NCI-H2029 treated with DMSO at 0.1 percent for 48 hours (cell line): ENCODE measurements around the gene EPB41L1.
A peak's percentile ranks its signal among the peaks of the same experiment; 100 is the strongest.
"Not testable (repeated sequence)": the region's sequence is repeated elsewhere in the genome, so short reads cannot be mapped to it uniquely, and the experiment has no call there.

Experiments
- DNase-seq: peaks from one replicate; lab custom pipeline; 2025; lab: John Stamatoyannopoulos, UW

The EPB41L1 gene

DNA sequence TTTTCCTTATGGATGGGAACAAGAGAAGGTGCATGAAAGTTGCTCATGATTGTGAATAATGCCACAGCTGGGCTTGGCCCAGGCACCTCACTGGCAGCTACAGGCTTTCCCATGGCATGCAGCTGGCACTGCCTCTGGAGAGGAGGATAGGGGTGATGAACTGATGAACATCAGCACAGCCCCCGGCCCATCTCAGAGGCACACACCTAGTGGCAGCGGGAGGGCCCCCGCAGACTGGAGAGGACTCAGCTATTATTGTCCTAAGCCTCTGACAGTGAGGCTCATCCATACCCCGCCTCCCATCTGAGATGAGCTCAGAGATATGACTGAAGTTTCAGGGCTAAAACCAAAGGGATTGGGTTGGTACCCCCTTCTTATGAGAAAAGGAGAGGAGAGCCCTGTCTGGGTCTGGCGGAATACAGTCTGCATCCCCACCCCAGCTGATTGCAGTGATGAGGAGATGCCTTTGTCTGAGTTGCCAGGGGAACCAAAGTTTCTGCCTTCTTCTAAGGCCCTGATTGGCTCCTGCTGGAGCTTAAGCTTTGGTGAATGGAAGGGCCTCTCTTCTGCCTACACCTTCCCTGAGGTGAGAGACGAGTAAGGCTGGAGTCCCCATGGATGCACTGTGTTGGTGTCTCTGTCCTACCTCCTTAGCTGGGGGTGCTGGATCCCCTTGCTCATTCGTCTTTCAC is 27.6 kb upstream of the EPB41L1 start:
- DNase-seq, result no peak

DNA sequence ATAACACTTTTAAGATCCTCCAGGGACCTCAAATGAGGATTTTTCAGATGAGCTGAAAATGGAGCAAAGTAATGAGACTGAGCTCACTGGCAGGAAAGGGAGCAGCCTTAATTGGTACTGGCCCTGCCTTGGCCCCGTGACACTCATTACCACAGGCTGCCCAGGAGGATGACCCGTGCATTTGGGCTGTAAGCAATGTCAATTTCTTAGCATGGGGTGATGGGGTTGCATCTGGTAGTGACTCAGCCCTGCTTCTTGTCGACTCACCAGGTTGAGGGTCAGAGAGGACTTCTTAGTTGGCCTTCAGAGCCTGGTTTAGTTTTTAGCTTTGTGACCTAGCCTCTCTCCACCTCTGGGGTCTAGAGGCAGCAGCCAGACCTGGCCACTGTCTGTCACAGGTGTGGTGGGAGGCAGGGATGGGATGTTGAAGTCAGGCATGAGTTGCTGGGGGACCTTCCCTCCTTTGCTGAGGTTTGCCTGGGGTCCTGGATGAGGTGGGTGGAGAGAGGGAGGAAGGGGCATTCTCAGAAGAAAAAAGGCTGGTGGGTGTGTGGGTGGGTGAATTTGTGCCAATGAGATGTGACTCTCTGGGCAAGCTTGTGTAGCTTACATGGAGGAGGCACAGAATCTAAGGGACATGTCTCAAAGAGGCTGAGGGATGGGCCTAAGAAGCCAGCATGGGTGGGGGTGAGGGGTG is 25.9 kb upstream of the EPB41L1 start:
- no peak for DNase-seq

DNA sequence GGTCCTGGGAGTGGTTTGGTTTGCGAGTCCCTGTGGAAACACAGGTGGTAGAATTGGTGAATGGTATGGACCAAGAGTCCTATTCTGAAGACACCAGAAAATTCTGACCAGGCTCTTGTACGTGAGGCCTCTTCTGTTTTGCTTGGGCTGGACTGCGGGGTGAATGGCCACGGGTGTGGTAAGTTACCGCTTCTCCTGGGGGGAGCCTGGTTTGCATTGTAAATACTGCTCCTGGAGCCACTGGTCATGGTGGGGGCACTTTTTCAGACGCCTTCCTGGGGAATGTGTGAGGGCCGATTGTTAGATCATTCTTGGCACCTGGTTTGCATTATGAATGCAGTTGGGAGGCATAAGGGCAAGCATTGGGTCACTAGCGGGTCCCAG is 25.4 kb upstream of the EPB41L1 start:
- DNase-seq, result no peak

DNA sequence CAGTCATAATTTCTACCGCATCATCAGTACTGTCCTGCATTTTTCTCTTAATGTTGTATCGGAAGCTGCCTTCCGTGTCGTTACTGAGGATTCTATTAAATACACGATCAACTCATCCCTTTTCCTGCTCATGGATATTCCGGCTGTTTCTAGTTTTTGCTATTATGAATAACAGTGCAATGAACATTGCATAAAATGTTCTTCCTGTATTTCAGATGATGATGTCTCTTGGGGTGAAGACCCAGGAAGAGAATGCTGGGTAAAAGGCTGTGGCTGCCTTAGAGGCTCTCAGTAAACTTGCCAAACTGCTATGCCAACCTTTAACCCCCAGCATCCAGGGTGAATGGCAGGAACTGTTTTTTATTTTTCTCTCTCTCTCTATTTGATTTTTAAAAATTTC is 24.1 kb upstream of the EPB41L1 start:
- DNase-seq, result no peak

DNA sequence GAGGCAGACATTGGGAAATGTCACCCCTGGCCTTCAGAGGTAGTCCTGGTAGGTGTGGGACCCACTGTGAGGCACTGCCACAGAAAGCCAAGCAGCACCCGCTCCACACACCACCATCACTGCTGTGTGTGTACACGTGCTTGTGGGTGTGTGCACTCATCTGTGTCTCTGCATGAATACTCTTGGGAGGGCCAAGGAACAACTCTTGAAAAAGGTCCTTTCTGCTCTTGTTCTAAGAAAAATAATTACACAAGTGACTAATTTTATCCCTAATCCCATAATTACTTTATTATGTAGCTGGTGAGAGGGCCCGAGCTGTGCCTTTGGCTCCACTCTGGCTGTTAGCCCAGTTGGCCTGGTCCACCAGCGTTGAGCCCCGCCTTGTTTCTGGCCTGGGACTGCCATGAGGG is 21.7 kb upstream of the EPB41L1 start:
- no peak for DNase-seq

DNA sequence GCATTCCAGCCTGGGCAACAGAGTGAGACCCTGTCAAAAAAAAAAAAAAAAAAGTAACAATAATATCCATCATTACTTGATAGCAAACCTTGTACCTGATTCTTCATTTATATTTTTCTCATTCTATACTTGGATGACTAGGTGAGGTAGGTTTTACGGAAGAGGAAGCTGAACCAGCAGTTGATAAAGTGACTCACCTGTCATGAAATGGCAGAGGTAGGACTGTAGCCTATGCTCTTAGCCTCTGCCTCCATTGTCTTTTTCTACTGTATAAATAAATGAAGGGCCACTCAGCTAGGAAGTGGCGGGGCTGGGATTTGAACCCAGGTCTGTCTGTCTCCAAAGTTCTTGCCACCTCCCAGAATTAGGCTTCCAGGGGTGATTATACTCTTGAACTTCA is 20.7 kb upstream of the EPB41L1 start:
- DNase-seq, result no peak

DNA sequence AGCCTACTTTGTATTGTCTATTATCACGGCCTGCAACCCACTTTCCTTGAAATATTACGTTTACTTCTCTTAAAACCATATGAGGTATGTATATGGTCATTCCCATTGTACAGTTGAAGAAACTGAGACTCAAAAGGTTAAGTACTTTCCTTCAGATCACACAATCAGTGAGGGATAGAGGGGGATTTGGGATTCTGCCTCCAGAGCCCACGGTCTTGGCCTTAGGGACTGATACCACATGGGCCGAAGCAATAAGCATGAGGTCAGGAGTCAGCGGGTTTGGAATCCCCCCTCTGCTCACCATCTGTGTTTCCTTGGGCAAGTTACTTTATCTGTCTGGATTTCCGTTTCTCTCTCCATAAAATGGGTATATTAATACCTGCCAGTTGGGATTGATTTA is 19.4 kb upstream of the EPB41L1 start:
- DNase-seq, result no peak

DNA sequence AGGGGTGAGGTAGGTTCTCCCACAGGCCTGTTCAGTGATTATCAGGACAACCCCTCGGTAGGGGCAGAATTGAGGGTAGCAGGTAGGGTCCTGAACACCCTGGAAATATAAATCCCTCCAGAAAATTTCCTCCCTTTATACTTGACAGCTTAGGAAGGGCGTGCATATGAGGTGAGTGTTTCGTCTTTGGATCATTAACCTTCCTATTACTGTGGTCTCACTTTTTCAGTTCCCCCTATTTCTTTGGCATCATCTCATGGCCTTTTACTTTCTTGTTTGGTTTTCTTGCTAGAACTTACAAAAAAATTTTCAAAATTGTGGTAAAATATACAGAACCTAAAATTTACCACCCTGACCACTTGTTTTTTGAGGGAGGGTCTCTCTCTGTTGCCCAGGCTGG is 18.7 kb upstream of the EPB41L1 start:
- no peak for DNase-seq

DNA sequence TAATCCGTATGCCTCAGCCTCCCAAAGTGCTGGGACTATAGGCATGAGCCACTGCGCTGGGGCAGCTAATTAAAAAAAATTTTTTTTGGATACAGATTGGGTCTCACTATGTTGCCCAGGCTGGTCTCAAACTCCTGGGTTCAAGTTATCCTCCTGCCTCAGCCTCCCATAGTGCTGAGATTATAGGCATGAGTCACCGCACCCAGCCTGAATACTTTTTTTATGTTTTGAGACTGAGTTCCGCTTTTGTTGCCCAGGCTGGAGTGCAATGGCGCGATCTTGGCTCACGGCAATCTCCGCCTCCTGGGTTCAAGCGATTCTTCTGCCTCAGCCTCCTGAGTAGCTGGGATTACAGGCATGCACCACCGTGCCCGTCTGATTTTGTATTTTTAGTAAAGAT is 17.2 kb upstream of the EPB41L1 start:
- DNase-seq, result not testable (repeated sequence)

DNA sequence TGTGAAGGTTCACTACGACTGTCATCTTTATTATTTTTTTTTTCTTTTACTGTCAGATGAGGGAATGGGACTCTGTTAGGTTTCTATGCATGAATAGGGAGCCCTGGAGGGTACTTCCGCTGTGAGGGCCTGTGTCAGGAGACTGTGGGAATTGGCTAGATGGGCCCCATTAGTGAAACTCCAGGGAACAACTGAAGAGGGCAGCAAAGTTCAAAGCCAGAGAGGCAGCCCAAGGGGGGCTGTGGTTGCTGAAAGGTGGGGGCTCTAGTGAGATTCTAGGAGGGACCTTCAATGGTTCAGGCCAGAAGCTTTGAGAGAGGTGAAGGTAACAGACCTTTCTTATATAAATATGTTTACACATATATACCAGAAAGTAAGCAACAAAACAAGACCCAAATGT is 13.2 kb upstream of the EPB41L1 start:
- DNase-seq, result no peak

DNA sequence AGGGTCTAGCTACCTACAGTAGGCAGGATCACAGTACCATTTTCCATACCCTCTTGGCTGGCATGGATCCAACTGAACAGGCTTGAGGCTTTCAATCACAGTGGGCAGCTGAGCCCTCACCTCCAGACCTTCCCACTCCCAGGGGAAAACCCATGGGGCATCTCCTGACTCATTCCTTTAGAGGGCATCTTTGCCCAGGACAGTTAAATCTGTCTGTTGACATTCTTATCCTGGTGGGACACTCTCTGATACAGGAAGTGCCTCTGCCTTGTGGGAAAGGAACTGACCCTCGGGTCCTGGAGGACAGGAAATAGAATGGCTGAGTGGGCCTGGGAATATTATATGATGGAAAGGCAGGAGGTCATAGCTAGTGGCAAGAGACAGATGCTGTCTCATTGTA is 10.2 kb upstream of the EPB41L1 start:
- DNase-seq, result no peak

DNA sequence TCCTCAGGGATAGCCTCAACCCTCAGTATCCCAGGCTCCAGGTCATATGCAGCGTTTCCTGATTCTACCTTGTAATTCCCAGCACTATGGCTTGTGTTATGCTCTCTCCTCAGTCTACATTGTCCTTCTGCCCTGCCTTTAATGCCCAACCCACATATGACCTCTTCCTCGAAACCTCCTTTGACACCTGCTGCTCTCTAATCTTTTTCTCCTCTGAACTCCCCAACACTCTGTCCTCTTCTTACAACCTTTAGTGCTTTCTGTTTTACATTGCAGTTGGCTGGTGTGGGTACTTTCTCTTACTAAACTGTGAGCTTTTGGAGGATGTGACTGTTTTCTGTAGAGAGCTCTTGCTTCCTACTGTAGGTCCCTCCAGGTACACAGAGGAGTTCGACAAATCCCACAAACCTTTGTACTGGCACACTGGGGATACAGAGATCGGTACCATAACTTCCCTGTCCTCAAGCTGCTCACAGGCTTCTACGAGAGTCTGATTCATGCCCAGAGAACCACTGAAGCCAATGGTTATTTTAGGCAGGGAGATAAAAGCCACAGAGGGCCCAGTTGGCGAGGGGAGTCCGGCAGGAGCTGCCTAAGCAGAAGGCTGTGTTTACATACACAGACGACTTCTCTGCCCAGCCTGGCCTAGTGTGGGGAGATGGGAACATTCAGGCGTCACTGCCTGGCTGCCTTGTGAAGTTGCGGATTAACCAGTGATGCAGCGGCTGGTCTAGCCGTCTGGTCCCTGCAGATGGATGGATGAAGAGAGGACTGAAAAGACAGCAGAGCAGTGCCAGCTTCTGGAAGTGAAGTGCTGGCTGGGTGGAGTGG is 8.4 kb upstream of the EPB41L1 start:
- no peak for DNase-seq

DNA sequence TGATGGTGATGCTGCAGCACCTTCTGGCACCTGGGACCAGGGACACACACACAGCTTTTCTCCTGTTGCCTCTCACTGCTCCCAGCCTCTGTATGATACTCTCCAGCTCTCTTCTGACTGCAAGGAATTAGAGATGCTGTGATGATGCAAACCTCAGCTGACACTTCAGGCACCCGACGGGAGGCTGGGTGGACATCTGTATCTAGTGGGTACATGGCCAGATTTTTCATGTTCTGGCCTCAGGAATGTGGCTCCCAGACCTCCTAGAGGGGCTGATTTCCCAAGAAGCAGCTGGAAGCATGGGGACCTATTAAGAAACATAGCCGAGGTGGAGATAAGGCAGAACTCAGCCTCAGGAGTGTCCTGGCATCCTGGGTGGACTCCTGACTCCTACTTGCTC is 6.8 kb upstream of the EPB41L1 start:
- no peak for DNase-seq

DNA sequence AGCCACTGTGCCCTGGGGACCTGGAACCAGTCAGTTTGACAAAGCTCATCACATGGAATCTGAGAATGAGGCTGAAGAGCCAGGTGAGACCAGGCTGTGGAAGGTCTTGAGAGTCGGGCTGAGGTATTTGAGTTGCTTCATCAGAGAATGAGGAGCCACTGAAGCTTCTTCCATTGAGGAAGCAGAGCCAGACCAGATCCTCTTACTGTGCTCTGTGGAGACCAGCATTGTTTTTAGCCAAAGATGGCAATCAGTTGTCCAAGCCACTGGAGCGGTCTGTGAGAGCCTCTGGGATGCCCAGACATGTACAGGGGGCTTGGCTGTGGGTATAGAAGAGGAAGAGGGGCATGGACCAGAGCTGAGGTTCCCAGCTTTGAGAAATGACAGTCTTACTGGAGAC is 6.1 kb upstream of the EPB41L1 start:
- DNase-seq, result no peak

DNA sequence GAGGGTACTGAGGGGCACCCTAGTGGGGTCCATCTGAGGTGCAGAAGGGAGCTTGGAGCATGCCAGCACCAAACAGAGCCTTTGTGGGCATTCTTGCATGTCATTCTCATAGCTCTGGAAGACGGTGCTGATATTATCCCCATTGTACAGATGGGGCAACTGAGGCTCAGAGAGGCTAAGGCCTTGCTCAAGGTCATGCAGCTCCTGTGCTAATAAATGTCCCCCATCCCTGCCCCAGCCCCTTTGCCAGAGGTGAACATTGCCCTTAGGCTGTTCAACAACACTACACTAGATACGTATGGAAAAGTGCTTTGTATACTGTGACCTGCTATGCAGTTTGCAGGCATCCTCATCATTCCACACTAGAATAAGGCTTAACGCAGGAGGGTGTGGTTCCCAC is 5.5 kb upstream of the EPB41L1 start:
- no peak for DNase-seq

DNA sequence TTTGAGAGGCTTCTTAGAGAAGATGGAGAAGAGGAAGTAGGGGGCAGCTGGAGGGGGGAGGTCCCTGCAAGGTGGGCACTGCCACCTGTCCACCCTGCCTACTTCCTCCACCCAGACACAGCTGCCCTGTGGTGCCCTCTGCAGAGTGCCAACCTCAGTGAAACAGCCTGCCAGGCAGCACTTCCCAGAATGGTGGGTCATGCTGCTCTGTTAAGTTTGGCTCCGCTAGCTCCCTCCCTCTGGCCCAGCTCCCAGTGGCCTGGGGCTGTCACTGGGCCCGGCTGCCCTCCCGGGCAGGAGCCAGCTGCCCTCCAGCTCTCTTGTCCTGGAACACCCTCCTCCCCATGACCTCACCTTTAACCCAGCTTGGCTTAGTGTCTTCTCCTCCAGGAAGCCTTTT is 5.1 kb upstream of the EPB41L1 start:
- no peak for DNase-seq

DNA sequence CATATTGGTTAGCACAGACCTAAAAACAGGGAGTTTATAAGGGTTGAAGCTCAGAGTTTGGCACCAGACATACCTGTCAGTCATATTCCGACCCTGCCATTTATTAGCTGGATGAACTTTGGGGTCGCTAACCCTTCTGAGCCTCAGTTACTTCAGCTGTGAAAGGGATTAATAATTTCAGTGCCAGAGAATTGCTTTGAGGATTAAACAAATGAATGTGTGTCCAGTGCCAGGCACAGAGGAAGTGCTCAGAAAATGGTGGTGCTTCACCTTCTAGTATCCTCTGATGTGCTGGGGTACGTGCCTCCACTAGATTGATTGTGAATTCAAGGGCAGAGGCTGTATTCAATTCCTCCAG is 4.1 kb upstream of the EPB41L1 start:
- no peak for DNase-seq

DNA sequence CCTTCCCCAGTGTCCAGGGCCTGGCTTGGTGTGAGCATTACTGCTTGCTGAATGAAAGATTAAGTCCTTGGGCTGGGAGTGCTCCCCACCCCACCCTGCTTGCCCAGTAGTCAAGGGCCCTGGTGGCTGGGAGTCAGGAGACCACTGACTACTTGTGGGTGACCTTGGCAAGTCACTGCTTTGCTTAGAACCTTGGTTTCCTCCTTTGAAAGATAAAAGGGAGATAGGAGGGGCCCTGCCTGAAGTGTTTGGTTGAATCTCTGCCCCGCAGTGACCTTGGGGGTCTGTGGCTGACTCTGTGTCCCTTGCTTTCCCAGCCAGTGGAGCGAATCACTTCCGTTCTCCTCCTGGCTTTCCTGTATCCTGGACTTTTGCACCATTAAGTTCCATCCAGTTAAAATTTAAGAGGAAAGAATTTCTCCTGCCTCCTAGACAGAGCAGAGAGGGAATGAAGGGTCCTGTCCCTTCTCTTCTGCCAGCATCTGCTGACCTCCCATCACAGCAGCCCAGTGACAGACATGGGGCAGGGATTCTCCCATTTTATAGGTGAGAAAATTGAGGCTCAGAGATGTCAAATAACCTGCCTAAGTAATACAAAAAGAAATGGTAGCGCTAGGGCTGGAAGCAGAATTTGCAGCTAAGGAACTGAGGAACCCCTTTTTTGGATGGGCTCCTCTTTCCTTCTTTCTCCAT is 3.5 kb upstream of the EPB41L1 start:
- no peak for DNase-seq

DNA sequence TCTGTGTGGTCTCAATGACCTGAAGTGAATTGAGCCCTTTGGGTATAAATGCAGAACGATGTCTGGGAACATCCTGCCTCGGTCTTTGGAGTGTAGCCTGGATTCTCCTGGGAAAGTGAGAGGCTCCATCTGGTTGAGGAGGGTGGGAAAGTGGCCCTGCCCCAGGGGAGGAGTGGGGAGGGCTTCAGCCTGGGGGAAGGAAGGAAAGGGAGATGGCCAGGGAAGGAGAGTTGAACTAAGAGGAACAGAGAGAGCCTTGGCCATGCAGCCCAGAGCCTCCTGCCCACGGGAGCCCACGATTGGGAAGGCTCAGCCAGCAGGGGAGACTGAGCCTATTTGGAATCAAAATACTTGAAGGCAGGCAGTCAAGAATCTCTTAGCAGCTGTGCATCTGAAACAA is 2.3 kb upstream of the EPB41L1 start:
- DNase-seq, result no peak

DNA sequence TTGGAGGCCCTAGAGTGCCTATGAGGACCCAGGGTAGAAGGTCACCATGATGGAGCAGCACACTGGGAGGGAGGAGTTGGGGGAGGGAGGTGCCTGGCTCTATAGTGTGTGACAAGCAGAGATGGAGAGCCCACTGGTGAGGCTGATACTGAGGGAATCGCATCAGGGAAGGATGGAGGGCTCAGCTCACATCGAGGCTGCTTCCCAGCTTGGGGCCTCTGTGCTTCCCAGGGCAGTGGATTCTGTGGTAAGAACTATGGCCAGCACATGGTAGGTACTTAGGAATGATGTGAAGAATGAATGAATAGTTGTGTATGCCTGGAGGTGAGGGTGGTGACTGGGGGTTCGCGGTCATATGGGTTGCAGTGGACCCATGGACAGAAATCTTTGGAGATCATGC is 1.3 kb upstream of the EPB41L1 start:
- DNase-seq, result no peak

DNA sequence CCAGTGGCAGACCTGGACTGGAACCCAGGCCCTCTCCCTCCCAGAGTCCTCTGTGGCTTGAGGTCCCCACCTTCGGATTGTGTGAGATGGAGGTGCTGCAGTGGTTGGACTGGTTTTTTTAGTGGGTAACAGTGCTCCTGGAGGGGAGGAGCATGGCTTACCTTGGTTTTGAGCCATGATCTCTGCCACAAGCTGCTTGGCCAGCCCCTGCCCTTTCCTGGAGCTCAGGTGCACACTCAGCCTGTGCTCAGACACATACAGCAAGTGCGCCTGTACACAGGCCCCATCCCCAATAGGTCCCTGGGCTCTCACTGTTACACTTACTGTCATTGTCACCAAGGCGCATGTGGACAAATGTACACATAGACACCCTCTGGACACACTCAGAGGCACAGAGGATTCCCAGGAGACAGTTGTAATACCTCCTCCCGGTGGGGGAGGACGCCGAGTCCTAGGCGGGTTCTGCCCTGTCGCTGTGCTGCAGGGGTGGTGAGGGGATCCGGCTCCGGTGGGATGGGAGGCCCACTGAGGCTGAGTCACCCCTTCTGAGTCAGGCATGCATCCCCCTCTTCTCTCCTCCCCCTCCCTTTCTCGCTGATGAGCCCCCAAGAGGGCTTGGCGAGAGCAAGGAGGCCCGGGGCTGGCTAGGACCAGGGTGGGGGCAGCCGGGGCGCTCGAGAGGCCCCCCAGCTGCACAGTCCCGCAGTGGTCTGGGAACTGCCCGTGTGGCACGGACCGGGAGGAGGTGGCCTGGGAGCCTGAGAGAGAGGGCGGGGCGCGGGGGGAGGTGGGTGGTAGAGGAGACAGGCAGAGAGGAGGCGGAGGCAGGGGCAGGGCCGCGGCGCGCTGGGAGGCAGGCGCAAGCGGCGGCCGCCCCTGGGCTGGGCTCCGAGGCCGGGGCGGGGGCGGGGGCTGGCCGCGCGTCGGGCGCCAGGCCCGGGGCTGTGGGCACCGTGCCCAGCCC is 522 bp upstream of the EPB41L1 start:
- DNase-seq, result peak; percentile 14

DNA sequence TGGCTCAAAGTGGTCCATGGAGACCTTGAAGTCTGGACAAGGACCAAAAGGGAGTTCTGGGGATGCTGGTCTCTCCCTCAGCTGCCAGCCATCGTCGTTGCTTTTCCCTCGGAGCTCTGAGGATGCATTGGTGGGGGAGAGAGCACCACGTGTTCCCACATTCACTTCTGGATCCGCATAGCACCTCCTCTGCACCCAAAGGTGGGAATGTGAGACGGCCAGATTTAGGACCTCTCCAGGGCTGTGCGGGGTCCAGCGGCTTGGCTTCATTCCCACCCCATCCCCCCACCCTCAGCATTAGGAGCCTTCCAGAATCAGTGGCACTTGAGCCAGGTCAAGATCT is 1.1 kb downstream of the EPB41L1 start:
- DNase-seq, result no peak
